SU-DHL-6 (cell line): ENCODE data around the gene MIOX.

Experiments
- CTCF ChIP-seq: fragments of 200-600 bp; sonication (generic); IDR thresholded peaks from one replicate; pipeline ENCODE4 v1.5.1; 2017; ENCODE audit warnings: antibody characterized with exemption, mild to moderate bottlenecking, low read length, moderate library complexity; ENCODE audit not compliant: insufficient read depth, poor library complexity, severe bottlenecking
- EZH2phosphoT487 ChIP-seq: fragments of 200-600 bp; sonication (generic), shearing (Covaris generic); conservative IDR thresholded peaks from 2 replicates; pipeline ENCODE4 v1.6.1; 2018; ENCODE audit warnings: mild to moderate bottlenecking, antibody characterized with exemption, low read length, moderate library complexity, mixed read lengths

GRCh38 chr22:50452649-50453048 lies 34.0 kb upstream of the MIOX start:
- TF ChIP-seq CTCF (no peak), EZH2phosphoT487 (no peak)
